Measurements from ENCODE around the gene HCRTR1.

HCRTR1 gene

GRCh38 chr1:31626223-31627207 is 9.0 kb downstream of the HCRTR1 start:
- no peak for DNase-seq

GRCh38 chr1:31627301-31627929 is 9.9 kb downstream of the HCRTR1 start:
- no peak for DNase-seq

GRCh38 chr1:31627930-31628559 is 10.6 kb downstream of the HCRTR1 start:
- DNase-seq, result no peak

GRCh38 chr1:31628931-31629556 is 11.6 kb downstream of the HCRTR1 start:
- no peak for DNase-seq

- no peak for DNase-seq
Observed at GRCh38 chr1:31632649-31633048, 15.2 kb downstream of the HCRTR1 start.

- peak; percentile 14 for DNase-seq
Observed at GRCh38 chr1:31633117-31633516, 15.6 kb downstream of the HCRTR1 start.

GRCh38 chr1:31637915-31638673 is 20.6 kb downstream of the HCRTR1 start:
- no peak for DNase-seq

GRCh38 chr1:31639543-31639942 is 22.1 kb downstream of the HCRTR1 start:
- no peak for DNase-seq

GRCh38 chr1:31640179-31640578 is 22.7 kb downstream of the HCRTR1 start:
- no peak for DNase-seq

- DNase-seq, result no peak
Observed at GRCh38 chr1:31640964-31641363, 23.5 kb downstream of the HCRTR1 start.

GRCh38 chr1:31642366-31642765 is 24.9 kb downstream of the HCRTR1 start:
- DNase-seq, result no peak

GRCh38 chr1:31642897-31643296 is 25.4 kb downstream of the HCRTR1 start:
- no peak for DNase-seq

GRCh38 chr1:31643976-31644559 is 26.6 kb downstream of the HCRTR1 start:
- no peak for DNase-seq

- DNase-seq, result peak; percentile 99
Observed at GRCh38 chr1:31644560-31645273, 27.2 kb downstream of the HCRTR1 start, which contains the start of gene PEF1. Gene PEF1 (minus strand): TSS chr1:31644876. CDS start chr1:31644864, 12 bp downstream.

- no peak for DNase-seq
Observed at GRCh38 chr1:31645274-31645568, 27.7 kb downstream of the HCRTR1 start.

- DNase-seq, result no peak
Observed at GRCh38 chr1:31646259-31646960, 28.9 kb downstream of the HCRTR1 start.

GRCh38 chr1:31647106-31647505 is 29.6 kb downstream of the HCRTR1 start:
- no peak for DNase-seq

GRCh38 chr1:31648190-31648589 is 30.7 kb downstream of the HCRTR1 start:
- DNase-seq, result no peak

GRCh38 chr1:31648641-31649357 is 31.3 kb downstream of the HCRTR1 start:
- DNase-seq, result no peak

Data from activated CD4-positive, alpha-beta T cell treated with anti-CD3 and anti-CD28 coated beads, Interleukin-2, amount 50 U/mL, for 1 hour (primary cell).